ENCODE measurements around the gene SNCG. TPM values are rescaled to one million over a fixed set of nuclear protein-coding genes. Genes with fewer than 3 reads are reported as not detected.
A peak's percentile ranks its signal among the peaks of the same experiment; 100 is the strongest.
"Not testable (repeated sequence)": the region's sequence is repeated elsewhere in the genome, so short reads cannot be mapped to it uniquely, and the experiment has no call there.

SNCG gene
- total RNA-seq, 1 donor from 2014 or later: 17.2 TPM

DNA sequence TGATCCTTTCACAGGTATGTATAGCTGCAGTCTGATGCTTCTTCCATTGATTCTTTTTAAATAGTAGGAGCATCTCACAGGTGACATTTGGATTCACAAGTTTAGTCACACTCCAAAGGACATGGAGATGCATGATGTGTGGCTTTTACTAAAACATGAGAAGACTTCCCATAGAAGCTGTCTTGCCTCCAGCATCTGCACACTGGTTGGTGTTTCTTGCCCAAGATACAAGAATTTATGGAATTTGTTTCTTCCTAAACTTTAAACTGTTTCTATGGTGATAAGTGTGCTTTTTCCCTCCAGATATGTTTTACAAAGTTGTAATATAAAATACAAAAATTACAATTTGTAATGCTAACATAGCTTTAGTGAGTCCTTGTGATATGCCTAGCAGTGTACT lies 34.1 kb downstream of the SNCG start:
- intact Hi-C loops (cut with DNase I): no loop called here
- H3K4me3 ChIP-seq: no peak overlapping the region
- TF ChIP-seq, protein P1, sequence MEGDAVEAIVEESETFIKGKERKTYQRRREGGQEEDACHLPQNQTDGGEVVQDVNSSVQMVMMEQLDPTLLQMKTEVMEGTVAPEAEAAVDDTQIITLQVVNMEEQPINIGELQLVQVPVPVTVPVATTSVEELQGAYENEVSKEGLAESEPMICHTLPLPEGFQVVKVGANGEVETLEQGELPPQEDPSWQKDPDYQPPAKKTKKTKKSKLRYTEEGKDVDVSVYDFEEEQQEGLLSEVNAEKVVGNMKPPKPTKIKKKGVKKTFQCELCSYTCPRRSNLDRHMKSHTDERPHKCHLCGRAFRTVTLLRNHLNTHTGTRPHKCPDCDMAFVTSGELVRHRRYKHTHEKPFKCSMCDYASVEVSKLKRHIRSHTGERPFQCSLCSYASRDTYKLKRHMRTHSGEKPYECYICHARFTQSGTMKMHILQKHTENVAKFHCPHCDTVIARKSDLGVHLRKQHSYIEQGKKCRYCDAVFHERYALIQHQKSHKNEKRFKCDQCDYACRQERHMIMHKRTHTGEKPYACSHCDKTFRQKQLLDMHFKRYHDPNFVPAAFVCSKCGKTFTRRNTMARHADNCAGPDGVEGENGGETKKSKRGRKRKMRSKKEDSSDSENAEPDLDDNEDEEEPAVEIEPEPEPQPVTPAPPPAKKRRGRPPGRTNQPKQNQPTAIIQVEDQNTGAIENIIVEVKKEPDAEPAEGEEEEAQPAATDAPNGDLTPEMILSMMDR (IDR thresholded peaks at IDR 0.05): no peak

DNA sequence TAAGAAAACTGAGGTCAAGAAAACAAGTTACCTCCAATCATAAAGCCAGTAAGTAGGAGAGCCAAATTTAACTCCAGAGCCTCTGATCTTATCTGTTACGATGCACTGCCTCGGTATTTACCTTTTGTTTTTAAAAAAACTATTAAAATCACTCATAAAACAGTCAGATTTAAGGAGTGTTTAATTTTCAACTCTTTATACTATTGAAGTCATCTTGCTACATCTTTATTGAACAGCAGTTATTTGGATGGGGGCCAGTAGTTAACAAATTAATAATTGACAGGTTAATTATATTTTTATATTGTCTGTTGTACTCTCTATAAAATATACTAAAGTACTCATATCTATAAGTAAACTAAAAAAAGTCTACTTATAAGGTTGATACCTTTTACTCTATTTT lies 34.5 kb downstream of the SNCG start:
- ATAC-seq (no peak), DNase-seq (no peak)
- TF ChIP-seq, protein P1 (IDR thresholded peaks at IDR 0.05): no peak
- Histone ChIP-seq H3K4me1 (no peaks in the 10 kb centered on the region), H3K9me3 (no peaks in the 10 kb centered on the region), H3K4me3 (no peak overlapping the region), H3K27ac (no peak overlapping the region), H3K36me3 (peaks cover 8% of the 10 kb centered on the region), H3K27me3 (no peaks in the 10 kb centered on the region)
- intact Hi-C loops (cut with DNase I): no loop called here

More for the DNA sequence above, 34.1 kb downstream of the SNCG start:
- ATAC-seq (no peak), DNase-seq (no peak)
- no peaks in the 10 kb centered on the region for H3K27me3 ChIP-seq
- H3K4me1 ChIP-seq: no peaks in the 10 kb centered on the region
- no peaks in the 10 kb centered on the region for H3K9me3 ChIP-seq
- peaks cover 8% of the 10 kb centered on the region for H3K36me3 ChIP-seq
- H3K27ac ChIP-seq: no peak overlapping the region

DNA sequence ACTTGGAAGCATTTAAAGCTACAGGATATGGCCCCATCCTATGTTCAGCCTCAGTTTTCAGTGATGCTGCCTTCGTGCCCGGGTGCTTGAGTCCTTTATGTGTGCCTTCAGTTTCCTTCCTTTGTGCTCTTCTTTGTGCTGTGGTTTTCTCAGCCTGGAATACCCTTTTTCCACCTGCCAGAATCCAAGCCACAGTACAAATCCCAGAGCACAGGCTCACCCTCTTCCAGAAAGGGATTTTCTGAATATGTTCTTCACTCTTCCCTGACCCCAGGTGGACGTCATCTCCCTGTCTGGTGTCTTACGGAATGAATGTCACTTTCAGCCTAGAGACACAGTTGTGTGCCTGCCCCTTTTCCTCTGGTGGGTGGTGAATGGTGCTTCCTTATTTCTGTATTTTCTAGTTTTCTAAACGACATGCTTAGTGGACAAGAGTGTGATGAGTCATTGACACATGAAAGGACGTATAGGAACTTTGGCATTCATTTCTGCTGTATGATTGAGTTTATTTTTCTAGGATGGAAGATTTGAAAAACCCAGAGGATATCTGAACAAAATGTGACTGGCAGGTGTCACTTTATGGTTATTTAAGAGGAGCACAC lies 41.5 kb downstream of the SNCG start:
- H3K27me3 ChIP-seq; H3K4me1 ChIP-seq; H3K9me3 ChIP-seq; DNase-seq; H3K36me3 ChIP-seq; H3K4me3 ChIP-seq; intact Hi-C loops (cut with DNase I): not testable (repeated sequence)
- ATAC-seq: peak; percentile 83
- H3K27ac ChIP-seq: peak overlapping the region; percentile 30

DNA sequence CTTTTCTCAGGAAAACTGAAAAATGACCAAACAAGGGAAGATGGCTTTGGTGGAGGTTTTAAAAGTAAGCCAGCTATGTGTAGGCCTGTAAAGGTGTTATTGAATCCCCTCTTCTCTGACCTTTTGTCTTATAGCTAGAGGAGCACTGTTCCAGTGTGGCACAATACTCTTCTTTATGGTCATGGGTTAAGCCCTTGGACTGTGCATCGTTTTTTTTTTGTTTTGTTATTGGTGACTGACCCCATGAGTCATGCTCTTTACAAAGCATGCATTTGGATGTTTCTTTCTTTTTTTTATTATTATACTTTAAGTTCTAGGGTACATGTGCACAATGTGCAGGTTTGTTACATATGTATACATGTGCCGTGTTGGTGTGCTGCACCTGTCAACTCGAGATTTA lies 42.1 kb downstream of the SNCG start:
- intact Hi-C loops (cut with DNase I): no loop called here
- H3K27ac ChIP-seq: peak overlapping the region; percentile 30
- H3K4me1 ChIP-seq: no peaks in the 10 kb centered on the region
- DNase-seq: no peak
- no peaks in the 10 kb centered on the region for H3K9me3 ChIP-seq
- H3K4me3 ChIP-seq: no peak overlapping the region
- no peaks in the 10 kb centered on the region for H3K27me3 ChIP-seq
- no peaks in the 10 kb centered on the region for H3K36me3 ChIP-seq
- peak; percentile 46 for ATAC-seq
- TF ChIP-seq, protein P1 (IDR thresholded peaks at IDR 0.05): no peak

DNA sequence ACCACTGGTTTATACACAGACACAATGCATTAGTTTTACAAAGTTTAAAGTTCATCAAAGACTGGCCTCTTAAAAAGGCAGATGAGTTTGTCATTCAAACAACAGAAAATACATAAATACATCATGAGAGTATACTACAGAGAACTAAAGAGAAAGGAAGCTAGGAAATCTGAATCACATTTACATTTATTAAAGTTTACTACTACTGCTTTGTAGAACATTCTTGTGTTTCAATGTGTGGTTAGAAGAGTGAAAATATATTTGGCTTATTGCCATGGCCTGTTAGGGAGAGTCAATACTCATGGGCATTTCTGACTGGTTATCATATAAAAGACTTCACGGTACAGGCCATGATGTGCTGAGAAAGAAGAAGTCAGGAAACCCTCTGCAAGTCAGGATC lies 48.7 kb downstream of the SNCG start:
- H3K4me3 ChIP-seq; ATAC-seq; H3K36me3 ChIP-seq; DNase-seq; H3K4me1 ChIP-seq; H3K27ac ChIP-seq; H3K9me3 ChIP-seq; intact Hi-C loops (cut with DNase I); H3K27me3 ChIP-seq: not testable (repeated sequence)

DNA sequence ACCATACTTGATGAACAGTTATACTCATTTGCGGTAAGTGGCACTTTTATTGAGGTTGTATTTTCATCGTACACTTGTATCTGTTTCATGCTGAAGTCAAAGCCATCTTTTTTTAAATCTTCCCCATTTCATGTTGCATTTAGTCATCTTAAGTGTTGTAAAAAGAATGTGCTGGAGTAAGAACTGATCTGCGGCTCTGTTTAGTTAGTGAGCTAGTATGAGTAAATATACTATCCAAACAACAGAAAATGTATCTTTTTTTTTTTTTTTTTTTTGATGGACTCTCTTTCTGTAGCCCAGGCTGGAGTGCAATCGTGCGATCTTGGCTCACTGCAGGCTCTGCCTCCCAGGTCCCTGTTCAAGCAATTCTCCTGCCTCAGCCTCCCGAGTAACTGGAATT lies 49.3 kb downstream of the SNCG start:
- DNase-seq; H3K36me3 ChIP-seq; H3K9me3 ChIP-seq; H3K4me1 ChIP-seq; ATAC-seq; H3K27ac ChIP-seq; intact Hi-C loops (cut with DNase I); H3K4me3 ChIP-seq; H3K27me3 ChIP-seq: not testable (repeated sequence)

DNA sequence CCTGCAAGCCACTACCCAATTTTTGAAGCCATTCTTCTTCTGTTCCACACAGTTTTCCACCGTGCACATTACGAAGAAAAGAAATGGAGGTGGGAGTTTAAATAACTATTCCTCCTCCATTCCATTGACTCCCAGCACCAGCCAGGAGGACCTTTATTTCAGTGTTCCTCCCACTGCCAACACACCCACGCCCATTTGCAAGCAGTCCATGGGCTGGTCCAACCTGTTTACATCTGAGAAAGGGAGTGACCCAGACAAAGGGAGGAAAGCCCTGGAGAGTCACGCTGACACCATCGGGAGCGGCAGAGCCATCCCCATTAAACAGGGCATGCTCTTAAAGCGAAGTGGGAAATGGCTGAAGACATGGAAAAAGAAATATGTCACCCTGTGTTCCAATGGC lies 49.9 kb downstream of the SNCG start:
- H3K9me3 ChIP-seq; H3K4me1 ChIP-seq; H3K4me3 ChIP-seq; DNase-seq; H3K36me3 ChIP-seq; H3K27ac ChIP-seq; H3K27me3 ChIP-seq; intact Hi-C loops (cut with DNase I); ATAC-seq: not testable (repeated sequence)

DNA sequence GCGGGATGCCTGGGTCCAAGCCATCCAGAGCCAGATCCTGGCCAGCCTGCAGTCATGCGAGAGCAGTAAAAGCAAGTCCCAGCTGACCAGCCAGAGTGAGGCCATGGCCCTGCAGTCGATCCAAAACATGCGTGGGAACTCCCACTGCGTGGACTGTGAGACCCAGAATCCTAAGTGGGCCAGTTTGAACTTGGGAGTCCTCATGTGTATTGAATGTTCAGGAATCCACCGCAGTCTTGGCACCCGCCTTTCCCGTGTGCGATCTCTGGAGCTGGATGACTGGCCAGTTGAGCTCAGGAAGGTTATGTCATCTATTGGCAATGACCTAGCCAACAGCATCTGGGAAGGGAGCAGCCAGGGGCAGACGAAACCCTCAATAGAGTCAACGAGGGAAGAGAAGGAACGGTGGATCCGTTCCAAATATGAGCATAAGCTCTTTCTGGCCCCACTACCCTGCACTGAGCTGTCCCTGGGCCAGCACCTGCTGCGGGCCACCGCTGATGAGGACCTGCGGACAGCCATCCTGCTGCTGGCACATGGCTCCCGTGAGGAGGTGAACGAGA lies 50.8 kb downstream of the SNCG start:
- H3K9me3 ChIP-seq; intact Hi-C loops (cut with DNase I); H3K27me3 ChIP-seq; H3K36me3 ChIP-seq; H3K27ac ChIP-seq; H3K4me3 ChIP-seq; DNase-seq; ATAC-seq; H3K4me1 ChIP-seq: not testable (repeated sequence)

Other genes starting within 250 kb of the SNCG start
- gene BMPR1A, start 202.0 kb upstream of the SNCG start, total RNA-seq: 41.2 TPM
- gene MMRN2, start 984 bp upstream of the SNCG start, total RNA-seq: 86.3 TPM
- gene ADIRF, start 9.9 kb downstream of the SNCG start, total RNA-seq: 155 TPM
- not detected for gene FAM25A, start 61.7 kb downstream of the SNCG start, total RNA-seq
- gene GLUD1, start 136.2 kb downstream of the SNCG start, total RNA-seq: 120 TPM
- gene SHLD2, start 136.6 kb downstream of the SNCG start, total RNA-seq: 23.7 TPM